HepG2 (cell line): ENCODE measurements around the gene LGR6. TPM values are rescaled to one million over a fixed set of nuclear protein-coding genes. Genes with fewer than 3 reads are reported as not detected.

ENCODE experiments used
- ATAC-seq: fragments of 200-7000 bp; cut with Tn5 transposase; 3 replicates; pipeline ENCODE4 v1.9.1; 2020; ENCODE audit warnings: mild to moderate bottlenecking, moderate library complexity
- BruUV-seq: library from RNA; stranded (reverse); fragments of 400-500 nt; replicated peaks from 2 replicates; lab custom pipeline; 2021; lab: Mats Ljungman, UMichigan
- CTCF ChIA-PET: fragments of 300-600 bp; formaldehyde crosslinking; extraction: SDS; loops from one replicate; lab custom pipeline; 2021; ENCODE audit warnings: low total read pairs, inconsistent platforms, low intra/inter-chr PET ratio; lab: Yijun Ruan, JAX
- POLR2A ChIA-PET: fragments of 350-600 bp; sonication (Branson Sonifier 250); formaldehyde crosslinking; loops from one replicate; lab custom pipeline; 2020; ENCODE audit warnings: antibody characterized with exemption, inconsistent platforms; lab: Yijun Ruan, JAX
- DNase-seq: peaks from one replicate; pipeline ENCODE4 v3.0.0-alpha.2; 2015; ENCODE audit warnings: low spot score
- FAIRE-seq: peaks from 3 replicates; lab custom pipeline; 2011; peaks lifted over from hg19 to GRCh38; lab: Jason Lieb, UNC
- H2AFZ ChIP-seq: one replicate; pipeline ENCODE4 v1.6.1; 2011; ENCODE audit warnings: low read length, inconsistent platforms
- H3K27ac ChIP-seq: fragments of 300-600 bp; 3 replicates; pipeline ENCODE4 v1.8.0; 2011; ENCODE audit warnings: mixed run types, mild to moderate bottlenecking, mixed read lengths, low read length, inconsistent platforms; ENCODE audit not compliant: insufficient read depth; ENCODE audit errors: extremely low read length
- H3K27me3 ChIP-seq, 2 experiments: fragments of 200-600 bp in 1 of 2; 2 replicates in 1 of 2; 3 replicates in 1 of 2; pipeline versions ENCODE4 v1.6.0 to v1.8.0; 2011; ENCODE audit warnings: low read length in 2 of 2, mild to moderate bottlenecking in 2 of 2, moderate library complexity in 2 of 2, inconsistent platforms in 1 of 2; ENCODE audit not compliant: insufficient read depth in 2 of 2, control insufficient read depth in 1 of 2
- H3K36me3 ChIP-seq, 2 experiments: fragments of 200-600 bp in 1 of 2; replicated peaks in 1 of 2; 2 replicates in 1 of 2; 3 replicates in 1 of 2; pipeline versions ENCODE4 v1.5.1 to v1.8.0; 2011; ENCODE audit warnings: low read length in 2 of 2, inconsistent platforms in 1 of 2; ENCODE audit not compliant: insufficient read depth in 2 of 2, control insufficient read depth in 1 of 2
- H3K4me1 ChIP-seq: 2 replicates; pipeline ENCODE4 v1.5.1; 2012; ENCODE audit warnings: low read length, inconsistent platforms; ENCODE audit not compliant: insufficient read depth
- H3K4me2 ChIP-seq: 2 replicates; pipeline ENCODE4 v1.6.0; 2011; ENCODE audit warnings: low read depth, low read length, inconsistent platforms
- H3K4me3 ChIP-seq, 3 experiments: fragments of 200-600 bp in 1 of 3; sonication (generic), shearing (Covaris generic) in 1 of 3; replicated peaks in 1 of 3; 2 replicates each; pipeline ENCODE4 v1.5.1; 2011 to 2016; ENCODE audit warnings: low read length in 3 of 3, inconsistent platforms in 2 of 3, low read depth in 2 of 3, mild to moderate bottlenecking in 2 of 3, control low read depth in 1 of 3, mixed read lengths in 1 of 3; ENCODE audit not compliant: insufficient read depth in 1 of 3
- H3K79me2 ChIP-seq: one replicate; pipeline ENCODE4 v1.6.1; 2011; ENCODE audit warnings: low read length, inconsistent platforms; ENCODE audit not compliant: insufficient read depth
- H3K9ac ChIP-seq: 2 replicates; pipeline ENCODE4 v1.6.0; 2011; ENCODE audit warnings: mild to moderate bottlenecking, low read depth, low read length, inconsistent platforms; ENCODE audit not compliant: insufficient read depth
- H3K9me3 ChIP-seq: 2 replicates; pipeline ENCODE4 v1.5.1; 2012; ENCODE audit warnings: mild to moderate bottlenecking, low read length
- H4K20me1 ChIP-seq: 2 replicates; pipeline ENCODE4 v1.6.0; 2011; ENCODE audit warnings: inconsistent platforms, mild to moderate bottlenecking, low read length, moderate library complexity; ENCODE audit not compliant: insufficient read depth
- BORCS8-MEF2B ChIP-seq: sonication (generic); formaldehyde crosslinking; IDR thresholded peaks from 2 replicates; pipeline ENCODE4 v1.8.0; 2022; ENCODE audit warnings: mild to moderate bottlenecking, missing genetic modification reagents
- ERF ChIP-seq: IDR thresholded peaks from 2 replicates; pipeline ENCODE4 v1.6.1; 2018; ENCODE audit warnings: missing biosample characterization, missing genetic modification reagents
- MATR3 ChIP-seq: sonication (generic); formaldehyde crosslinking; IDR thresholded peaks from 2 replicates; pipeline ENCODE4 v1.4.0; 2020; ENCODE audit warnings: missing genetic modification reagents
- PHF5A ChIP-seq: IDR thresholded peaks from one replicate; pipeline ENCODE4 v1.6.1; 2018; ENCODE audit warnings: low read depth, missing genetic modification reagents; ENCODE audit not compliant: unreplicated experiment
- PITX1 ChIP-seq: sonication (generic); formaldehyde crosslinking; IDR thresholded peaks from 2 replicates; pipeline ENCODE4 v1.5.1; 2020; ENCODE audit warnings: mild to moderate bottlenecking, missing genetic modification reagents
- RXRB ChIP-seq: IDR thresholded peaks from 2 replicates; pipeline ENCODE4 v1.6.1; 2016; ENCODE audit warnings: borderline replicate concordance, missing genetic modification reagents, missing compliant biosample characterization
- SAFB2 ChIP-seq: sonication (generic); formaldehyde crosslinking; IDR thresholded peaks from 2 replicates; pipeline ENCODE4 v1.5.1; 2020; ENCODE audit warnings: missing genetic modification reagents, low read depth, mild to moderate bottlenecking, borderline replicate concordance
- ZMYM4 ChIP-seq: sonication (generic); formaldehyde crosslinking; IDR thresholded peaks from 2 replicates; pipeline ENCODE4 v1.8.1; 2023; ENCODE audit warnings: mild to moderate bottlenecking, missing genetic modification reagents
- ZNF335 ChIP-seq: sonication (generic); formaldehyde crosslinking; IDR thresholded peaks from 2 replicates; pipeline ENCODE4 v1.4.0; 2020; ENCODE audit warnings: missing genetic modification reagents
- ZNF484 ChIP-seq: sonication (generic); formaldehyde crosslinking; IDR thresholded peaks from 2 replicates; pipeline ENCODE4 v1.5.1; 2020; ENCODE audit warnings: mild to moderate bottlenecking, low read depth, missing genetic modification reagents, borderline replicate concordance
- ZNF567 ChIP-seq: sonication (generic); formaldehyde crosslinking; IDR thresholded peaks from 2 replicates; pipeline ENCODE4 v1.8.1; 2023; ENCODE audit warnings: mild to moderate bottlenecking, missing genetic modification reagents, borderline replicate concordance
- ZSCAN29 ChIP-seq: sonication (generic); formaldehyde crosslinking; conservative IDR thresholded peaks from 2 replicates; pipeline ENCODE4 v1.4.0; 2020; ENCODE audit warnings: mild to moderate bottlenecking, missing genetic modification reagents
- WGBS: methylation state at CpG from one replicate; pipeline ENCODE4 v1.1.6; 2017; ENCODE audit warnings: low lambda C conversion rate; 5-methylcytosine and 5-hydroxymethylcytosine counted together
- in situ Hi-C: cut with HindIII; loops from 2 replicates; pipeline ENCODE4 v1.10.0; 2017; ENCODE audit warnings: low pct_unique_long_range_greater_than_20kb; ENCODE audit not compliant: extremely low pct_ligation_motif_present
- intact Hi-C: fragments of 100-400 bp; cut with micrococcal nuclease; formaldehyde crosslinking; loops from one replicate; pipeline ENCODE4 v1.10.0; 2022; ENCODE audit not compliant: unreplicated experiment
- polyA plus RNA-seq, 8 experiments: library from polyadenylated mRNA; depleted of rRNA in 3 of 8; stranded (reverse) in 7 of 8; unstranded in 1 of 8; fragments of >200 nt; fragmentation: Illumina TruSeq in 4 of 8; extraction: Trizol in 4 of 8; gene quantifications; 2 replicates each; pipeline versions ENCODE4 v1.2.1 to v1.2.3, GENCODE V29; 2011 to 2016; ENCODE audit warnings: low read depth in 4 of 8, missing spikeins in 1 of 8, mixed read lengths in 1 of 8; ENCODE audit not compliant: insufficient read depth in 1 of 8
- total RNA-seq, 5 experiments: library from RNA; depleted of rRNA; stranded (reverse); fragments of >200 nt; fragmentation: Illumina TruSeq; extraction: Trizol; gene quantifications; 2 replicates each; pipeline ENCODE4 v1.2.3, GENCODE V29; 2016; ENCODE audit warnings: low read depth in 1 of 5
- TF ChIP-seq, protein P1 (sequence below): IDR thresholded peaks from 2 replicates; pipeline ENCODE4 v1.6.1; 2016; ENCODE audit warnings: mild to moderate bottlenecking, missing biosample characterization, missing genetic modification reagents
- TF ChIP-seq, protein P2 (sequence below): sonication (generic); formaldehyde crosslinking; conservative IDR thresholded peaks from 2 replicates; pipeline ENCODE4 v1.5.0; 2020; ENCODE audit warnings: missing genetic modification reagents
- TF ChIP-seq, protein P3 (sequence below): sonication (generic); formaldehyde crosslinking; conservative IDR thresholded peaks from 2 replicates; pipeline ENCODE4 v1.8.1; 2023; ENCODE audit warnings: missing genetic modification reagents
- TF ChIP-seq, protein P4 (sequence below): sonication (generic); formaldehyde crosslinking; IDR thresholded peaks from 2 replicates; pipeline ENCODE4 v1.4.0; 2020; ENCODE audit warnings: missing genetic modification reagents

LGR6 gene
- total and polyA plus RNA-seq, 2 of the 13 experiments (the other 11 are each of a cell fraction or from before 2014, with no cell fraction given): 0.07 TPM; not detected in 1

DNA sequence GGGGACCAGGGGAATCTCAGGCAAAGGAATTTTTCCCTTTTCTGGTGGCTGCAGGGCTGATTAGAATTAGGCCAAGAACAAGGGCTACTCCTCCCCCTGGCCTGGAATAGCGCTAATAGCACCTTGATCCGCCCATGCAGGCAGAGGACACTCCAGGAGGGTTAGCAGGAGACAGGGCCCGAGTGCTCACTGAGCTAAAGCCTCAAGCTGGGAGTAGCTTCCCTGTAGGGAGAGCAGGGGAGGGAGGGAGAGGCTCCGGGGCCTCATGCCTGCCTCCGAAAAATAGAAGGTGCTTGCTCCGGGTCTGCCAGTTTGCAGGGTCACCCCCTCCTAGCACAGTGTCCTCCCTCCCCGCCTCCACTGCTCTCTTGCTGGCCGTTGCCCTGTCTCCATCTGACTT lies 37.0 kb upstream of the LGR6 start:
- no peaks in the 10 kb centered on the region for H3K79me2 ChIP-seq
- no peaks in the 10 kb centered on the region for H3K9me3 ChIP-seq
- H3K4me1 ChIP-seq: peaks cover 17% of the 10 kb centered on the region
- H3K4me2 ChIP-seq: no peak overlapping the region
- H2AFZ ChIP-seq: no peak overlapping the region
- WGBS: 33% methylated on average over 6 of the region's 8 CpGs
- no peak overlapping the region for H3K27ac ChIP-seq
- H4K20me1 ChIP-seq: no peaks in the 10 kb centered on the region
- in situ Hi-C loops: no loop called here
- H3K9ac ChIP-seq: no peak overlapping the region
- no peaks in the 10 kb centered on the region for H3K36me3 ChIP-seq
- no peak overlapping the region for H3K4me3 ChIP-seq
- POLR2A ChIA-PET: no interaction called here
- ATAC-seq (no peak), DNase-seq (no peak), FAIRE-seq (no peak)
- CTCF ChIA-PET: no interaction called here
- H3K27me3 ChIP-seq: peaks cover 7 to 46% of the 10 kb centered on the region in 2 experiments; a peak in 4 of 5 replicates
- intact Hi-C loops: no loop called here
- no TSS peak for BruUV-seq
- TF ChIP-seq, protein P1, sequence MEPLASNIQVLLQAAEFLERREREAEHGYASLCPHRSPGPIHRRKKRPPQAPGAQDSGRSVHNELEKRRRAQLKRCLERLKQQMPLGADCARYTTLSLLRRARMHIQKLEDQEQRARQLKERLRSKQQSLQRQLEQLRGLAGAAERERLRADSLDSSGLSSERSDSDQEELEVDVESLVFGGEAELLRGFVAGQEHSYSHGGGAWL (CRISPR knock-in tag): no peak
- TF ChIP-seq, protein P2, sequence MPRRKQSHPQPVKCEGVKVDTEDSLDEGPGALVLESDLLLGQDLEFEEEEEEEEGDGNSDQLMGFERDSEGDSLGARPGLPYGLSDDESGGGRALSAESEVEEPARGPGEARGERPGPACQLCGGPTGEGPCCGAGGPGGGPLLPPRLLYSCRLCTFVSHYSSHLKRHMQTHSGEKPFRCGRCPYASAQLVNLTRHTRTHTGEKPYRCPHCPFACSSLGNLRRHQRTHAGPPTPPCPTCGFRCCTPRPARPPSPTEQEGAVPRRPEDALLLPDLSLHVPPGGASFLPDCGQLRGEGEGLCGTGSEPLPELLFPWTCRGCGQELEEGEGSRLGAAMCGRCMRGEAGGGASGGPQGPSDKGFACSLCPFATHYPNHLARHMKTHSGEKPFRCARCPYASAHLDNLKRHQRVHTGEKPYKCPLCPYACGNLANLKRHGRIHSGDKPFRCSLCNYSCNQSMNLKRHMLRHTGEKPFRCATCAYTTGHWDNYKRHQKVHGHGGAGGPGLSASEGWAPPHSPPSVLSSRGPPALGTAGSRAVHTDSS (CRISPR knock-in tag): no peak
- TF ChIP-seq BORCS8-MEF2B (CRISPR knock-in tag) (no peak), ERF (CRISPR knock-in tag) (no peak), ZMYM4 (CRISPR knock-in tag) (no peak), ZSCAN29 (no peak), SAFB2 (CRISPR knock-in tag) (no peak), ZNF567 (no peak), ZNF484 (CRISPR knock-in tag) (no peak), PITX1 (no peak), ZNF335 (no peak), PHF5A (CRISPR knock-in tag) (no peak), MATR3 (CRISPR knock-in tag) (no peak), RXRB (CRISPR knock-in tag) (no peak)
- TF ChIP-seq, protein P3, sequence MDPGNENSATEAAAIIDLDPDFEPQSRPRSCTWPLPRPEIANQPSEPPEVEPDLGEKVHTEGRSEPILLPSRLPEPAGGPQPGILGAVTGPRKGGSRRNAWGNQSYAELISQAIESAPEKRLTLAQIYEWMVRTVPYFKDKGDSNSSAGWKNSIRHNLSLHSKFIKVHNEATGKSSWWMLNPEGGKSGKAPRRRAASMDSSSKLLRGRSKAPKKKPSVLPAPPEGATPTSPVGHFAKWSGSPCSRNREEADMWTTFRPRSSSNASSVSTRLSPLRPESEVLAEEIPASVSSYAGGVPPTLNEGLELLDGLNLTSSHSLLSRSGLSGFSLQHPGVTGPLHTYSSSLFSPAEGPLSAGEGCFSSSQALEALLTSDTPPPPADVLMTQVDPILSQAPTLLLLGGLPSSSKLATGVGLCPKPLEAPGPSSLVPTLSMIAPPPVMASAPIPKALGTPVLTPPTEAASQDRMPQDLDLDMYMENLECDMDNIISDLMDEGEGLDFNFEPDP (CRISPR knock-in tag): no peak
- TF ChIP-seq, protein P4, sequence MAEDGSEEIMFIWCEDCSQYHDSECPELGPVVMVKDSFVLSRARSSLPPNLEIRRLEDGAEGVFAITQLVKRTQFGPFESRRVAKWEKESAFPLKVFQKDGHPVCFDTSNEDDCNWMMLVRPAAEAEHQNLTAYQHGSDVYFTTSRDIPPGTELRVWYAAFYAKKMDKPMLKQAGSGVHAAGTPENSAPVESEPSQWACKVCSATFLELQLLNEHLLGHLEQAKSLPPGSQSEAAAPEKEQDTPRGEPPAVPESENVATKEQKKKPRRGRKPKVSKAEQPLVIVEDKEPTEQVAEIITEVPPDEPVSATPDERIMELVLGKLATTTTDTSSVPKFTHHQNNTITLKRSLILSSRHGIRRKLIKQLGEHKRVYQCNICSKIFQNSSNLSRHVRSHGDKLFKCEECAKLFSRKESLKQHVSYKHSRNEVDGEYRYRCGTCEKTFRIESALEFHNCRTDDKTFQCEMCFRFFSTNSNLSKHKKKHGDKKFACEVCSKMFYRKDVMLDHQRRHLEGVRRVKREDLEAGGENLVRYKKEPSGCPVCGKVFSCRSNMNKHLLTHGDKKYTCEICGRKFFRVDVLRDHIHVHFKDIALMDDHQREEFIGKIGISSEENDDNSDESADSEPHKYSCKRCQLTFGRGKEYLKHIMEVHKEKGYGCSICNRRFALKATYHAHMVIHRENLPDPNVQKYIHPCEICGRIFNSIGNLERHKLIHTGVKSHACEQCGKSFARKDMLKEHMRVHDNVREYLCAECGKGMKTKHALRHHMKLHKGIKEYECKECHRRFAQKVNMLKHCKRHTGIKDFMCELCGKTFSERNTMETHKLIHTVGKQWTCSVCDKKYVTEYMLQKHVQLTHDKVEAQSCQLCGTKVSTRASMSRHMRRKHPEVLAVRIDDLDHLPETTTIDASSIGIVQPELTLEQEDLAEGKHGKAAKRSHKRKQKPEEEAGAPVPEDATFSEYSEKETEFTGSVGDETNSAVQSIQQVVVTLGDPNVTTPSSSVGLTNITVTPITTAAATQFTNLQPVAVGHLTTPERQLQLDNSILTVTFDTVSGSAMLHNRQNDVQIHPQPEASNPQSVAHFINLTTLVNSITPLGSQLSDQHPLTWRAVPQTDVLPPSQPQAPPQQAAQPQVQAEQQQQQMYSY: no peak
